Measurements from ENCODE around the gene MT1X.

MT1X gene

DNA sequence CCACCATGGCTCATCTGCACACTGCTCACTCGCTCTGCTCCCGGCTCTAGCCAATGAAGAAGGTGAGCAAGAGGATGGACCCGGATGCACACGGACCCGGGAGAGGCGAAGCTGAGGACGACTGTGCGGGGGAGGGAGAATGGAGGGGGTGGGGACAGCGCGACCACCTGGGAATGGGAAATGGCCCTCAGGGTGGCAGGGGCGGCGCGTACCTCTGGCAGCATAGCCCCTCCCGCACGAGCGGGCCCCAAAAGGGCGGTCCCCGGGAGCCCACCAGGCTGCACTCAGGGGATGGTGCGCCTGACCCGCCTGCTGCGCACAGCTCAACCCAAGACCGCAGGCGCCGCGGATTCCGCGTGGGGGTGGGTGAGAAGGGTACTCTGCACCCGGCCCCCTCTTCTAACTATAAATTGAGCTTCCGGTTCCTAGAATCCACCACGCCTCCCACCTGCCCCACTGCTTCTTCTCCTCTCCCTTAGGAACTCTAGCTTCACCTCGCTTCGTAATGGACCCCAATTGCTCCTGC lies 6.5 kb upstream of the MT1X start:
- in situ Hi-C loops (cut with MboI; ENCODE audit: low sequenced_read_pairs): no loop called here

DNA sequence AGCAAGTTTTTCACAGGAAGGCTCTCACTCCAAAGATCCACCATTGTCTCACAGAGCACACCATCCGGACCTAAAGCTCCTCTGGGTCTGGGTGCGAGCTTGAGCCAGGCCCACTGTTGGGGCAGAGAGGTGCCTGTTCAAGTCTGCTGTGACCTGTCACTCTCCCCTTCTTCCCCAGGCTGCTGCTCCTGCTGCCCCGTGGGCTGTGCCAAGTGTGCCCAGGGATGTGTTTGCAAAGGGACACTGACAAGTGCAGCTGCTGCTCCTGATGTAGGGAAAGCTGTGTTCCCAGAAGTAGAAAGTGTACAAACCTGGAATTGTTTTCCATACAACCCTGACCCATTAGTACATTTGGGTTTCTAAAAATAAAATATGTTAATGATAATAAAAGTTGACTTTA lies 4.8 kb upstream of the MT1X start:
- in situ Hi-C loops (cut with MboI; ENCODE audit: low sequenced_read_pairs): no loop called here

DNA sequence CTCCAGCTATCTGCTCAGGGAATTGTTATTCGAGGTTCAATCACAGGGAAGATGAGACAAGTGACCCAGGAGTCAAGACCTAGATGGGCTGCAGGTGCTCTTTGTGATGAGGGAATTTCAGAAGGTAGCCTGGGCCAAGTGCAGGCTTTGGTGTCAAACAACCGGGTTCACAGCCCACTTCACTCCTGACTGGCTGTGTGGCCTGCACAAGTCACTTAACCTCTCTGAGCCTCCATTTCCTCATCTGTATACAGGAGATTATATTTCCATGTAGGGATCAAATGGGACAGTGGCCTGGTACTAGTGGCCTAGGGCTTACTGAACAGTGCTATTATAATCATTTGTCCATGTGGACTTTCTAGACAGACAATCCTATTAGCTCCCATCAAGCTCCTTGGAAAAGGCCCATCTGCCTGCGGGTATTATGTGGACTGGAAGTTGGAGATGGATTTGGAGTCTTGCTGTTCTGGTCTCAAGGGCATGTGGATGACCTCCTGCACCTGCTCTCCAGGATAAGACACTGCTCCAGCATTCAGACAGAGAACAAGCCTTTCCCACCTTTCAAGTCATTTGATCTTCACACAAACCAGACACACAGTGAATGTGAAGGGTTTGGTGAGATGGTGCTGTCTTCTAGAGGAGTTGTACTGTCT lies 3.1 kb upstream of the MT1X start:
- in situ Hi-C loops (cut with MboI; ENCODE audit: low sequenced_read_pairs): no loop called here

DNA sequence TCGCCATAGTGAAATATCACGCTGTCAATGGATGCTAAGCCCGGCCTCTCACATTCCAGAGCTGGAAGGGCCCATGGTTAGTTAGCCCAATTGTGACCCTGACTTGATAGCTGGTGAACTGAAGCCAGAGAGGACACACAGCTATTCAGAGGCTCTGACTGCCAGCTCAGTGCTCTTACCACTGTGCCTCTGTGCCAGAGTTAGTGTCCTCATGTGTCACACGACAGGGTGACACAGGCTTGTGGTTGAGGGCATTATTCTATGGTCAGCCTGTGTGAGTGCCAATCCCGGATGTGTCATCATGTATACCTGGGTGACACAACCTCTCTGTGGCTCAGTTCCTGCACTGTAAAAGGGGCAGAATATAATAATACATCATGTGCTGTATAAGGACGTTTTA lies 2.5 kb upstream of the MT1X start:
- in situ Hi-C loops (cut with MboI; ENCODE audit: low sequenced_read_pairs): no loop called here

DNA sequence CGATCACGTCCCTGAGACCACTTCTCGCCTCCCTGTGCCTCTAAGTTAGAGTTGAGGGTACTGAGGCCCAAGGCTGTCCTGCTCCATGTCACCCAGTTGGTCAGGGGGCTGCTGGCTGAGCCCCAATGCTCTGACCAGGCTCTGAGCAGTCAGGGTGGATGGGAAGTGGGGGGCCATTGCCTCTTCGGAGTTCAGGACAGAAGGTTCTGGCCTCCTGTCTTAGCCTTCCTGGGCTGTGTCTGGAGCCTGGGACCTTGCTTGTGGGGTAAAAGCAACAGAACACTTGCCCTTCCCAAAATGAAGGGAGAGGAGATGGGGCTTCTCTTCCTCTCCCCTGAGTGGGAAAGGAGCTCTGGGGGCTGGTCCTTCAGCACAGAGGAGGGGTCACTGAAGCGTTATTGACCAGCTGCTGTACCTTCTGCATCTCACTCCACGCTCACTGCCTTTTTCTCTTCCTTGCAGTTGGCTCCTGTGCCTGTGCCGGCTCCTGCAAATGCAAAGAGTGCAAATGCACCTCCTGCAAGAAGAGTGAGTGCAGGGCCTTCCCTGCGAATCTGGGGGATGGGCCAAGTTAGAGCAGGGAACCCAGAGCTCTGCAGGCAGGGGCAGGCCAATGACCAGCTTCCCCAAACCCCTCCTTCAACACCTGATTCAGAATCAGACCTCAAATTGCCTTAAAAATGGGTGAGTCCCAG lies 580 bp downstream of the MT1X start:
- in situ Hi-C loops (cut with MboI; ENCODE audit: low sequenced_read_pairs): no loop called here

DNA sequence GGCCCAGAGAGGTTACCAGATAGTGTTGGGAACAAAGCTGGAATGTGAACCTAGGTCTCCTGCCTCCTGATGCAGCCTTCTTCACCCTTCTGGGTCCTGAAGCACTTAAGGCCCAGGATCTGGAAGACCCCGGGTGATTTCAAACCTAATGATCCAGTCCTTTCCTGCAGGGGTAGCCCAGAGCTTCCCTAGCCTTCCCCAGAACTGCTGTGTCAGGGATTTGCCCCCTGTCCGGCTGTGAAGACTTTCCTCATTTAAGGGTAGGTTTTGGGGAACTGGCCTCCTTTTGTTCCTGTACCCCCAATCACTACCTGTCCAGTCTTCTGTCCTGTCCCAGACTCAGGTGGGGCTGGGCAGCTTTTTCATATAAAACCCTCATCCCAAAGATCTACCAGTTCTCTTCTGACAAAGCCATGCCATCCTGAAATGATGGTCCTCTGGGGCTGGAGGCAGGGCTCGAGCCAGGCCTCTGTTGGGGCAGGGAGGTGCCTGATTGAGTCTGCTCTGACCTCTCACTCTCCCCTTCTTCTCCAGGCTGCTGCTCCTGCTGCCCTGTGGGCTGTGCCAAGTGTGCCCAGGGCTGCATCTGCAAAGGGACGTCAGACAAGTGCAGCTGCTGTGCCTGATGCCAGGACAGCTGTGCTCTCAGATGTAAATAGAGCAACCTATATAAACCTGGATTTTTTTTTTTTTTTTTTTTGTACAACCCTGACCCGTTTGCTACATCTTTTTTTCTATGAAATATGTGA lies 1.3 kb downstream of the MT1X start:
- in situ Hi-C loops (cut with MboI; ENCODE audit: low sequenced_read_pairs): no loop called here

DNA sequence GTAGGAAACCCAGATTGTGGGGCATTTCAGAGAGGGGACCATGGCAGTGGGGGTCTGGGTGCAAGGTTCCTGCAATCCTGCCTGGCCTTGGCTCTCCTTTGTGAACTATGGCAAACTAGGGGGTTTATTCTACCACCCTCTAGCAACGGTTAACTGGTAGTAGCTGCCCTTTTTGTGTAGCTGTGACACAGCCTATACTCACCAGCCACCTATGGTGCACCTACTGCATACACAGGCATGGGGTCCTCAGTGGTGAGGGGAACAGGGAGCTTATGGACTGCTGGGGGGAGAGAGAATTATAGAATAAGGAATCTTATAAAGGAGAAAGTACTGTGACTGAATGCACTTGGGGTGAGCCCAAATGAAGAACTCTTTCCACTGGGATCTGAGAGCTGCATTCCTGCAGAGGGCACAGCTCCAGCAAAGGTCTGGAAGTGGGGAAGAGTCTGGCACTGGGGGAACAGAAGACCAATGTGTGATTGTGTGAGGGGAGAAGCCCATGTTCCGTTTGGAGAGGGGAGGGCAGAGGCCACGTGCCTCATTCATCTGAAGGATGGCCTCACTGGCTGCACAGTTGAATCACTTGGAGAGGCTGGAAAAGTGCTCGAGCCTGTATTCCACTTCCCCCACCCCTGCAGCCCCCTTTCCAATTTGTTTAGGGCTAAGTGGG lies 2.1 kb downstream of the MT1X start:
- in situ Hi-C loops (cut with MboI; ENCODE audit: low sequenced_read_pairs): no loop called here

DNA sequence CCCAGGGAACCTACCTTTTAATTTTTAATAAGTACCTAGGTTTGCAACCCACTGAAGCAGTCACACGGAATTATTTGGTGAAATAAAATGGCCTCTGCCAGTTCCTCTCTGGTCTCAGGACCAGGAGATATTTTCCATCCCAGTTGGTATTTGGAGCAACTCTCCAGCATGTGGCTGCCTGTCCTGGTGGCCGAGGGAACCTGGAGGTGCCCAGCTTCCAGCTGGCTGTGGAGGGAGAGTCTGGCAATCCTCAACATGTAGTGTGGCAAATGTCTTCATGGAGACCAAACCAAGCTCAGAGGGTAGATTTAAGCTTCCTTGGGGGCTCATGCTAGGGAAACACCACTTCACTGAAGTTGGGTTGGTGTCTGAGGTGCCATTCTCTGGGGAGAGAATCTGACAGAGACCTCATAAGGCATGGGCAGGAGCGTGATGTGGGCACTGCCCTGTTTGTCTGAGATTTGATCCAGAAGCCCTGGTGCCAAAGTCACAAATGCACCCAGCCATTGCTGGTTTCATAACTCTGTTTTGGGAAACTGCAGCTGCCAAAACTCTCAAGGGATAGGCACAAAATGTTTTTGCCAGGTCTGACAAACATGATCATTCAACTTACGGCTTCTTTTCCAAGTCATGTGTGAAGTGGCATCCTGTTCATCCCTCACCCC lies 2.8 kb downstream of the MT1X start:
- in situ Hi-C loops (cut with MboI; ENCODE audit: low sequenced_read_pairs): no loop called here

DNA sequence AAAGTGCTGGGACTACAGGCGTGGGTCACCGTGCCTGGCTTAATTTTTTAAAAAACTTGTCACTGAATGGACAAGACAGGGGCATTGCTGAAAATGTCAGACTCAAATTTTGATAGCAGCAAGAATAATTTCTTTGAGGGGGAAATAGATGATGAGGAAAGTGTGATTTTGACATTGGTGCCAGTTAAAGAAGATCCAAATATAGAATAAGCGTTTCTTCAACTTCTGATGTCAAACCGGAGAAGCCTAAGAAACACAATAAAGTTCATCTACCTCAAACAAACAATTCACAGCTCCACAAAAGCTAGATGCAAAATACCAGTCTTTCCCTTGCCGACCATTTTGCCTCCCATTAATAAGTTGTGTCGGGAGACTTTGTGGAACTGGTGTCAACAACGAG lies 4.5 kb downstream of the MT1X start:
- in situ Hi-C loops (cut with MboI; ENCODE audit: low sequenced_read_pairs): no loop called here

DNA sequence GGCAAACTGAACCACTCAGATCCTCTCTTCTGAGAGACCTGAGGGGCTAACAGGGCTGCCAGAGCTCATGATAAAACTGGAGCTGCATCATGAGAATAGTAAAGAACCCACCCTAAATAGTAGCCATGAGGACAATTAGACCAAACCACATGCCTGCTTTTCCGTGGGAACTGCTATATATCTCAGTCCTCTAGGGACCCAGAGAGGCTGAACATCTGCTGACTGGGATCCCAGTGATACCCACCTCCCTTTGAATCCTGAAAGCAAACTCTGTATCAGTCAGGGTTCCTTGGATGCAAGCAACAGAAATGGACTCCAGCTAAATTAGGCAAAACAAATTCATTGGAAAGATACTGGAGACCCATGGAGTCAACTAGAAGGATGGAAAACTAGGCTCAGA lies 6.5 kb downstream of the MT1X start:
- in situ Hi-C loops (cut with MboI; ENCODE audit: low sequenced_read_pairs): no loop called here

DNA sequence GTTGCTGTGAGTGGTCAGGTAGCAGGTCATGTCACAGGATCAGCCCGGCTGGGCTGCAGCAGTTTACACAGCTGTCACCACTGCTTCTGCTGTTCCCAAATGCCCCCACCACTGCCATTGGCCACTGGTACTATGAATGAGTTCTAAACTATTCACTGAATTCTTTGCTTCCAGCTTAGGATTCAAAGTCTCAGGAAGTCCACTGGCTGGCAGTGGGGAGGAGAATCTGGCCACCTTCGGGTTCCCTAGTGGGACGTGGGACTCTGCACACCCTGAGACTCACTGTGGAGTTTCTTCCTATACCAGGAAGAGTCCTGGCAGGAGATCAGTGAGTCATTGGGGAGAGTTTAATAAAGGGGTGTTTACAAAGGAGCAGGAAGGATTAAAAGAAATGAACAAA lies 6.9 kb downstream of the MT1X start:
- in situ Hi-C loops (cut with MboI; ENCODE audit: low sequenced_read_pairs): no loop called here

DNA sequence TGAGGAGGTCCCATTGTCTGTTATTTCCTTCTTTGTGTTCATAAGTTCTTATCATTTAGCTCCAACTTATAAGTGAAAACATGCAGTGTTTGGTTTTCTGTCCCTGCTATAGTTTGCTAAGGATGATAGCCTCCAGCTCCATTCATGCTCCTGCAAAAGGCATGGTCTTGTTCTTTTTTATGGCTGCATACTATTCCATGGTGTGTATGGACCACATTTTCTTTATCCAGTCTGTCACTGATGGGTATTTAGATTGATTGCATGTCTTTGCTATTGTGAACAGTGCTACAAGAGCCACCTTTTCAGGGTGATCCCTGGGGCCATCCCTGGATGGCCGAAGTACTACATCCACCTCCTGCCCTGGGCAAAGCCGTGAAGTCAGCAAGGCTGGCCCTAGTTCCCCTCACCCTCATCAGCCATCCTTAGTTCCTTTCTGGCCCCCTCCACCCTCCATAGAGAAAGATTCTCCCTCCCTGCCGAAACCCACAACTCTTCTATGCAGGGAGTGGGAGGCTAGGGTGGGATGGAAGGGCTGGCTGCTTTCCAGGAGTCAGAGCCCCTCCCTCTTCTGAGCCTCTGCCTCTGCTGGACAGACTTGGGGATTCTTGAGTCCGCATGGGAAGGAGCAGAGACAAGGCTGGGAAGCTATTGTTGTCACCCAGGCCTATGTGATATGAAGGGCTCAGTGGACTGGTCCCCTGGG lies 8.3 kb downstream of the MT1X start:
- in situ Hi-C loops (cut with MboI; ENCODE audit: low sequenced_read_pairs): no loop called here

DNA sequence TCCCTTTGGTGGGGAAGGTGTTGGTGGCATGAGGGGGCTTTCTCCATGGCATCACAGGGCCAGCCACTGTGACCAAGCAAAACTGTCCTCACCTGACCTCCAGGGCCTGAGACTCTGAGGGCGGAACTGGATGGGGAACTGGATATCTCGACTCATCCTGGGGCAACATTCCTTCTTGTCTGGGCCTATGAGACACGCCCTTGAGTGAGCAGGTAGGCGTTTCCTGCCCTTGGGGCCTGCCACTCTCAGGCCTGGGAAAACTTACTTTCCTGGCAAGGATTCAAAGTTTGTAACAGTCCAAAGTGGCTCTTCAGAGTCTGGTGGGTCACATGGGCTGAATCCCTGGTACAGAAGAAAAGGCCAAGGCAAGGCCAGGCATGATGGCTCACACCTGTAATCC lies 9.6 kb downstream of the MT1X start:
- in situ Hi-C loops (cut with MboI; ENCODE audit: low sequenced_read_pairs): no loop called here

DNA sequence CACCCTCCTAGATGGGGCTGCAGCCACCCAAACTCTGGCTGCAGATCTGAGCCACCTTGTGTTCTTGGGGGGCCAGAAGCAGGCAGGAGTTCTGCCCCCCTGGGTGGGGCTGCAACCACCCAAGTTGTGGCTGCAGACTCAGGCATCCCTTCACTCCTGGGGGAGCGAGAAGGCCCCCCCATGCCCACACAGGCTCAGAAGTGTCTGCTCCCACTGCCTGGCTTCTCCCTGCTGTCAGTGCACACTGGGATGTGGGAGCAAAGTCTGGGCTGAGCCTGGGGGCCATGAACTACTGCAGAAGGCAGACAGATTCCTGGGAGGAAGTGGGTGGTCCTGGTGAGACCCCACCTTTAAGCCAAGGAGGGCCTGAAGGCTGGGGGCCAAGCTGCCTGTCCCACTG lies 13.0 kb downstream of the MT1X start:
- in situ Hi-C loops (cut with MboI; ENCODE audit: low sequenced_read_pairs): no loop called here

DNA sequence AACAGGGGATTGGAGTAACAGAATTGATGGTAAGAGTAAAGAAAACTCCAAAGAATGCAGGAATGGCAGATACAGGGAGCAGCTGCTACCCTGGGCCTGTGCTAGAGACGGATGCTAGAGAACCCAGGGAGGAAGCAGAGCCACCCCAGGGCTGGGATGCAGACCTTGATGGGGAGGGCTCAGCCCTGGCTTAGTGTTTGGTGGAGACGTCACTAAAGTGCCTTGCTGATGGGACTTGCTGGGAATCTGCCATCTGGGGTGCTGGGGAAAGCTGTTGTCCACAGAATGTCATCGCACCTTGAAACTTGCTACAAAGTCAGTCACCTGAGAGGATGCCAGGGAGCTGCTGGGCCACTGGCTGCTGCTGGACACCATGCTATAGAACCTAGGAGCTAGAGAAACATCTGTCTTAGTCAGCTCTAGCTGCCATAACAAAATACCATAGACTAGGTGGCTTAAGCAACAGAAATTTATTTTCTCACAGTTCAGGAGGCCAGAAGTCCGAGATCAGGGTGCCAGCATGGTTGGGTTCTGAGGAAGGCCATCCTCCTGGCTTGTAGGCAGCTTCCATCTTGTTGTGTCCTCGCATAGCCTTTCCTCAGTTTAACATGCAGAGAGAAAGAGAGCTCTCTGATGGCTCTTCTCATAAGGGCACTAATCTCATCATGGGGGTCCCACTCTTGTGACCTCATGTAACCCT lies 15.3 kb downstream of the MT1X start:
- in situ Hi-C loops (cut with MboI; ENCODE audit: low sequenced_read_pairs): no loop called here

DNA sequence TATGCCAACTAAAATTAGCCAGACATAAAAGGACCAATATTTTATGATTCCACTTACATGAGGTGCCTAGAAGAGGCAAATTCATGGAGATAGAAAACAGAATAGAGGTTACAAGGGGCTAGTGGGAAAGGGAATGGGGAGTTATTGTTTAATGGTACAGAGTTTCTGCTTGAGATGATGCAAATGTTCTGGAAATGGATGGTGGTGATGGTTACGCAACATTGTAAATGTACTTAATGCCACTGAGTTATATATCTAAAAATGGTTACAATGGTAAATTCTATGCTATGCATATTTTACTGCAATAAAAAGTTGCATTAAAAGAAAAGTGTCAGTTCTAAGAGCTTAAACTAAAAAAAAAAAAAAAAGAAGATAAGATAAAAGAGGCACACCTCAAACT lies 17.9 kb downstream of the MT1X start:
- in situ Hi-C loops (cut with MboI; ENCODE audit: low sequenced_read_pairs): loop anchor here (10.0 kb wide), 1 partner anchor 125 kb away; no protein-coding TSS in a partner anchor

DNA sequence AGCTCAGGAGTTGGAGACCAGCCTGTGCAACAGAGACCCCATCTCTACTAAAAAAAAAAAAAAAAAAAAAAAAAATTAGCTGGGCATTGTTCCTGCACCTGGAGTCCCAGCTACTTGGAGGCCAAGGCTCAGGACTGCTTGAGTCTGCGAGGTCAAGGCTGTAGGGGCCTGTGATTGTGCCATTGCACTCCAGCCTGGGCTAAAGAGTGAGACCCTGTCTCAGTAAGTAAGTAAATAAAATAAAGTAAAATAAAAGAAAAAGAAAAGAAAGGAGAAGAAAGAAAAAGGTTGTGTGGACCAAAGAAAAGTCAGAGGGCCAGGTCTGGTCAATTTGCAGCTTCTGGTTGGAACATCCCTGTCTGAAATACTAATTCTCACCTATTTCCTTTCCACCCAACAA lies 18.4 kb downstream of the MT1X start:
- in situ Hi-C loops (cut with MboI; ENCODE audit: low sequenced_read_pairs): loop anchor here (10.0 kb wide), 1 partner anchor 126 kb away; no protein-coding TSS in a partner anchor

DNA sequence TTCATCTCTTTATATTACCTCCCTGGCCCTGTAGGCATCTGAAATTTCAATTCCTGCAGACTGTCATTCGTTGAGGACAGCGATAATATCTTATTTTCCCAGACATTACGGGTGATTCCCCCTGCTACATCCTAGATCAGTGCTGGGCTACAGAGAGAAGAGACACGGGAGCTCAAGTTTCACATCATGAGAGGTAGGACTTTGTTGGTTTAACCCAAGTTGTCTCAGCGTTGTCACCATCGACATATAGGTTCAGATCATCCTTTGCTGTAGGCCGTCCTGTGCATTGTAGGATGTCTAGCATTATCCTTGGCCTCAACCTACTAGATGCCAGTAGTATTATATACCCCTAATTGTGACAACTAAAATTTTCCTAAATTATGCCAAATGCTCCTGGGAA lies 19.3 kb downstream of the MT1X start:
- in situ Hi-C loops (cut with MboI; ENCODE audit: low sequenced_read_pairs): loop anchor here (10.0 kb wide), 1 partner anchor 127 kb away; no protein-coding TSS in a partner anchor

DNA sequence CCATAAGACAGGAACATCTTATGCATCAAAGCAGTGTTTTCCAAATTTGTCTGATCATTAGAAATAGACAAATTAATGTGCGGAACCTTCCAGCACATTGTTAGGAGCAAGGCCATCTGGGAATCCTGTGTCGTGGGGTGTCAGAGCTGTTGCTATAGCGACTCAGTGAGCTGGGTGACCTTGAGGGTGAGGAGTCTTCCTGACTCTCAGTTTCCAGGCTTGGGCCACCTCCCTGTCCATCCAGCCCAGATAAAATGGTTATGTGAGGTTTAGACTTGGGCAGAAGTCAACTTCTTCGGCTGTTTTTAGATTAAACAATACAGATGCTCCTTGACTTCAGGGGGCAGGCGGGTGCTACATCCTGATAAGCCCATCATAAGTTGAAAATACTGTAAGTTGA lies 20.6 kb downstream of the MT1X start:
- in situ Hi-C loops (cut with MboI; ENCODE audit: low sequenced_read_pairs): loop anchor here (10.0 kb wide), 1 partner anchor 128 kb away; no protein-coding TSS in a partner anchor

Measured in HL-60/S4 treated with phorbol 12-myristate 13-acetate at 8.2 ng/mL for 4 days and 3 days (cell line).